GM18507 (cell line): Measurements from ENCODE around the gene DLGAP1.
"Not testable (repeated sequence)": the region's sequence is repeated elsewhere in the genome, so short reads cannot be mapped to it uniquely, and the experiment has no call there.

Experiments used
- DNase-seq: peaks from one replicate; pipeline ENCODE4 v3.0.0; 2011; ENCODE audit warnings: low read depth; ENCODE audit not compliant: insufficient read length; ENCODE audit errors: extremely low spot score
- FAIRE-seq: peaks from 2 replicates; lab custom pipeline; 2011; peaks lifted over from hg19 to GRCh38; lab: Jason Lieb, UNC

Gene DLGAP1

GRCh38 chr18:3666526-3667254, 788.4 kb downstream of the DLGAP1 start:
- FAIRE-seq (no peak), DNase-seq (no peak)

GRCh38 chr18:3665780-3666525, 789.2 kb downstream of the DLGAP1 start:
- DNase-seq: peak; percentile 38
- FAIRE-seq: peak; percentile 71

GRCh38 chr18:3665204-3665603, 789.9 kb downstream of the DLGAP1 start:
- FAIRE-seq: no peak
- no peak for DNase-seq

GRCh38 chr18:3664563-3665178, 790.4 kb downstream of the DLGAP1 start:
- FAIRE-seq (no peak), DNase-seq (no peak)

- DNase-seq (no peak), FAIRE-seq (no peak)
Measured at GRCh38 chr18:3663870-3664512, 791.1 kb downstream of the DLGAP1 start.

- FAIRE-seq (no peak), DNase-seq (no peak)
Measured at GRCh38 chr18:3661989-3662388, 793.1 kb downstream of the DLGAP1 start.

- no peak for FAIRE-seq
- DNase-seq: no peak
Measured at GRCh38 chr18:3660739-3661515, 794.2 kb downstream of the DLGAP1 start.

GRCh38 chr18:3658529-3658928, 796.6 kb downstream of the DLGAP1 start:
- FAIRE-seq (no peak), DNase-seq (no peak)

- FAIRE-seq (no peak), DNase-seq (no peak)
Measured at GRCh38 chr18:3655254-3656050, 799.7 kb downstream of the DLGAP1 start.

- no peak for FAIRE-seq
Measured at GRCh38 chr18:3654442-3655253, 800.5 kb downstream of the DLGAP1 start.

GRCh38 chr18:3653851-3654441, 801.2 kb downstream of the DLGAP1 start:
- no peak for DNase-seq

More at GRCh38 chr18:3654442-3655253, 800.5 kb downstream of the DLGAP1 start:
- DNase-seq: no peak

GRCh38 chr18:3653263-3653850, 801.8 kb downstream of the DLGAP1 start:
- FAIRE-seq (no peak), DNase-seq (no peak)

More at GRCh38 chr18:3653851-3654441, 801.2 kb downstream of the DLGAP1 start:
- no peak for FAIRE-seq

- FAIRE-seq (no peak), DNase-seq (no peak)
Measured at GRCh38 chr18:3652380-3653262, 802.5 kb downstream of the DLGAP1 start.

- FAIRE-seq: no peak
- no peak for DNase-seq
Measured at GRCh38 chr18:3651266-3651665, 803.8 kb downstream of the DLGAP1 start.

- DNase-seq, FAIRE-seq: not testable (repeated sequence)
Measured at GRCh38 chr18:3650521-3651042, 804.5 kb downstream of the DLGAP1 start.
